Pancreas (tissue), 10 donors: ENCODE results near the gene WDPCP. TPM values are rescaled to one million over a fixed set of nuclear protein-coding genes. Genes with fewer than 3 reads are reported as not detected.

Source experiments
- ATAC-seq, 4 donors: fragments of 200-7000 bp; cut with Tn5 transposase; one replicate each; pipeline versions ENCODE4 v1.8.0 to v1.9.1; 2020; ENCODE audit warnings: mild to moderate bottlenecking in 4 of 4, moderate library complexity in 4 of 4
- DNase-seq, 6 donors: peaks; one replicate each; pipeline ENCODE4 v3.0.0-alpha.2; 2020
- FAIRE-seq: peaks from 2 replicates; lab custom pipeline; 2012; peaks lifted over from hg19 to GRCh38; lab: Jason Lieb, UNC
- H3K27ac ChIP-seq, 4 donors: fragments of 200-600 bp; sonication (generic); 1 replicate in 3 of 4; 2 replicates in 1 of 4; pipeline versions ENCODE4 v1.5.0 to v1.8.0; 2020
- H3K27me3 ChIP-seq, 4 donors: fragments of 200-600 bp; one replicate each; pipeline ENCODE4 v1.8.0; 2021
- H3K36me3 ChIP-seq, 3 donors: fragments of 200-600 bp; sonication (generic) in 1 of 3; one replicate each; pipeline versions ENCODE4 v1.5.0 to v1.8.0; 2020 to 2021
- H3K4me1 ChIP-seq, 3 donors: fragments of 200-600 bp; one replicate each; pipeline ENCODE4 v1.8.0; 2021
- H3K4me3 ChIP-seq, 4 donors: fragments of 200-600 bp; sonication (generic) in 2 of 4; one replicate each; pipeline versions ENCODE4 v1.5.0 to v1.8.0; 2020 to 2021
- H3K9me3 ChIP-seq, 4 donors: fragments of 200-600 bp; one replicate each; pipeline ENCODE4 v1.8.0; 2021
- WGBS, 2 donors: extraction: QIAGEN DNeasy Blood & Tissue Kit; methylation state at CpG; one replicate each; pipeline ENCODE4 v1.1.7; 2013; 5-methylcytosine and 5-hydroxymethylcytosine counted together
- intact Hi-C, 3 donors: fragments of 100-400 bp; cut with DNase I; formaldehyde crosslinking; loops; one replicate each; pipeline versions ENCODE4 v1.11.1 to v1.14.2; 2022
- polyA plus RNA-seq, 2 donors: library from polyadenylated mRNA; stranded (reverse); fragments of 200-250 nt; gene quantifications; one replicate each; pipeline ENCODE4 v1.2.3, GENCODE V29; 2013
- total RNA-seq, 6 donors: library from RNA; stranded (reverse); fragmentation: NEBNext Ultra II Directional in 4 of 6; extraction: Animal tissue kit (Norgen Biotek cat#: 25700) in 4 of 6; gene quantifications; one replicate each; pipeline versions ENCODE4 v1.2.1 to v1.2.4, GENCODE V29; 2021 to 2023
- TF ChIP-seq, protein P1 (sequence below), 4 donors: fragments of 200-600 bp; sonication (generic) in 3 of 4; IDR thresholded peaks; one replicate each; pipeline versions ENCODE4 v1.5.0 to v1.8.0; 2021; ENCODE audit warnings: antibody characterized with exemption in 4 of 4
- donor health status: healthy with polysubstance abuse.
- donor health status: DM: no; HTN: no; CAD: no; lungs with moderate emphysema.
- donor health status: DM: no; HTN: no; CAD: no.
- donor health status: control.
- donor health status: control.
- donor health status: Bipolar disorder and iron deficiency.
- donor health status: DM: yes; HTN: yes; CAD: no.
- donor health status: DM: no; HTN: no; CAD: no.
- donor health status: DM: no; HTN: no; CAD: no.
- donor health status: DM: yes; HTN: yes; CAD: no.

The WDPCP gene
- total and polyA plus RNA-seq, 8 donors, result 1.9 to 6.1 (median 4.2) TPM

- TF ChIP-seq, protein P1, sequence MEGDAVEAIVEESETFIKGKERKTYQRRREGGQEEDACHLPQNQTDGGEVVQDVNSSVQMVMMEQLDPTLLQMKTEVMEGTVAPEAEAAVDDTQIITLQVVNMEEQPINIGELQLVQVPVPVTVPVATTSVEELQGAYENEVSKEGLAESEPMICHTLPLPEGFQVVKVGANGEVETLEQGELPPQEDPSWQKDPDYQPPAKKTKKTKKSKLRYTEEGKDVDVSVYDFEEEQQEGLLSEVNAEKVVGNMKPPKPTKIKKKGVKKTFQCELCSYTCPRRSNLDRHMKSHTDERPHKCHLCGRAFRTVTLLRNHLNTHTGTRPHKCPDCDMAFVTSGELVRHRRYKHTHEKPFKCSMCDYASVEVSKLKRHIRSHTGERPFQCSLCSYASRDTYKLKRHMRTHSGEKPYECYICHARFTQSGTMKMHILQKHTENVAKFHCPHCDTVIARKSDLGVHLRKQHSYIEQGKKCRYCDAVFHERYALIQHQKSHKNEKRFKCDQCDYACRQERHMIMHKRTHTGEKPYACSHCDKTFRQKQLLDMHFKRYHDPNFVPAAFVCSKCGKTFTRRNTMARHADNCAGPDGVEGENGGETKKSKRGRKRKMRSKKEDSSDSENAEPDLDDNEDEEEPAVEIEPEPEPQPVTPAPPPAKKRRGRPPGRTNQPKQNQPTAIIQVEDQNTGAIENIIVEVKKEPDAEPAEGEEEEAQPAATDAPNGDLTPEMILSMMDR (IDR thresholded peaks at IDR 0.05), result no peak
- Histone ChIP-seq H3K9me3 (no peaks in the 10 kb centered on the region), H3K27ac (no peak overlapping the region), H3K4me1 (no peaks in the 10 kb centered on the region), H3K4me3 (no peak overlapping the region), H3K36me3 (no peaks in the 10 kb centered on the region), H3K27me3 (no peaks in the 10 kb centered on the region)
- FAIRE-seq (no peak), DNase-seq (no peak), ATAC-seq (no peak)
- 94% methylated on average over 6 of the region's 6 CpGs for WGBS, 2 donors
- intact Hi-C loops, result no loop called here
Measured at GRCh38 chr2:63283273-63283672, 305.0 kb downstream of the WDPCP start.

DNA sequence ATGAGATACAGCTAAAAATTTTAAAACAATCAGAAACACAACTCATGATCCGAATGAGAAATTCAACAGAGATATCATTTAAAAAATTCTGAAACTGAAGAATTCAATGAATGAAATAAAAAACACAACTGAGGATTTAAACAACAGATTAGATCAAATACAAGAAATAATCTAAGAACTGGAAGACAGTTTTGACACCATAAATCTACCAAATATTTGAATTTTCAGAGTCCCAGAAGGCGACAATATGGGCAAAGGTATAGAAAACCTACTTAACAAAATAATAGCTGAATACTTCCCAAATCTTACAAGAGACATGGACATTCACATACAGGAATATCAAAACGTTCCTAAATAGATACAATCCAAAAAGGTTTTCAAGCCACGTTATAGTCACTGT is 315.7 kb downstream of the WDPCP start:
- Histone ChIP-seq H3K36me3 (no peaks in the 10 kb centered on the region), H3K9me3 (peaks cover 0 to 8% (median 0%) of the 10 kb centered on the region in 4 donors), H3K4me3 (no peak overlapping the region), H3K27ac (no peak overlapping the region), H3K4me1 (no peaks in the 10 kb centered on the region), H3K27me3 (no peaks in the 10 kb centered on the region)
- TF ChIP-seq, protein P1 (IDR thresholded peaks at IDR 0.05), result no peak
- 79 to 89% methylated on average over 4 of the region's 4 CpGs for WGBS, 2 donors
- no peak for FAIRE-seq
- ATAC-seq, result no peak
- intact Hi-C loops, result no loop called here
- DNase-seq, result no peak

GRCh38 chr2:63270717-63271116 is 317.6 kb downstream of the WDPCP start:
- Histone ChIP-seq H3K9me3 (peaks cover 0 to 8% (median 0%) of the 10 kb centered on the region in 4 donors), H3K4me3 (no peak overlapping the region), H3K4me1 (no peaks in the 10 kb centered on the region), H3K27ac (no peak overlapping the region), H3K27me3 (no peaks in the 10 kb centered on the region), H3K36me3 (no peaks in the 10 kb centered on the region)
- intact Hi-C loops, result no loop called here
- DNase-seq (no peak), FAIRE-seq (no peak), ATAC-seq (no peak)
- 97 to 98% methylated on average over 3 of the region's 3 CpGs for WGBS, 2 donors
- TF ChIP-seq, protein P1 (IDR thresholded peaks at IDR 0.05), result no peak

- no peak overlapping the region for H3K27ac ChIP-seq
- ATAC-seq (no peak), DNase-seq (no peak), FAIRE-seq (no peak)
- no peaks in the 10 kb centered on the region for H3K27me3 ChIP-seq
- intact Hi-C loops, result no loop called here
- peaks cover 0 to 8% (median 0%) of the 10 kb centered on the region in 4 donors for H3K9me3 ChIP-seq
- H3K4me1 ChIP-seq, result no peaks in the 10 kb centered on the region
- no peak overlapping the region for H3K4me3 ChIP-seq
- H3K36me3 ChIP-seq, result no peaks in the 10 kb centered on the region
- TF ChIP-seq, protein P1 (IDR thresholded peaks at IDR 0.05), result no peak
Measured at GRCh38 chr2:63268946-63269345, 319.3 kb downstream of the WDPCP start.

- H3K27me3 ChIP-seq, result no peaks in the 10 kb centered on the region
- ATAC-seq (no peak), DNase-seq (no peak), FAIRE-seq (no peak)
- no peak overlapping the region for H3K4me3 ChIP-seq
- WGBS, 2 donors, result 92 to 95% methylated on average over 2 of the region's 2 CpGs
- H3K9me3 ChIP-seq, result no peaks in the 10 kb centered on the region
- TF ChIP-seq, protein P1 (IDR thresholded peaks at IDR 0.05), result no peak
- H3K36me3 ChIP-seq, result no peaks in the 10 kb centered on the region
- H3K27ac ChIP-seq, result no peak overlapping the region
- no peaks in the 10 kb centered on the region for H3K4me1 ChIP-seq
- intact Hi-C loops, result no loop called here
Measured at GRCh38 chr2:63261137-63261621, 327.1 kb downstream of the WDPCP start.
